B cell (primary cell): Measurements from ENCODE around the gene EYS.

ENCODE experiments used
- EZH2 ChIP-seq: IDR thresholded peaks from 2 replicates; pipeline ENCODE4 v1.6.1; 2012; ENCODE audit warnings: borderline replicate concordance, low read depth, mild to moderate bottlenecking, moderate library complexity, low read length; ENCODE audit not compliant: insufficient read depth, poor library complexity, severe bottlenecking
- TF ChIP-seq, protein P1 (sequence below): fragments of 200-600 bp; IDR thresholded peaks from one replicate; pipeline ENCODE4 v1.8.0; 2022; ENCODE audit warnings: antibody characterized with exemption, mild to moderate bottlenecking

DNA sequence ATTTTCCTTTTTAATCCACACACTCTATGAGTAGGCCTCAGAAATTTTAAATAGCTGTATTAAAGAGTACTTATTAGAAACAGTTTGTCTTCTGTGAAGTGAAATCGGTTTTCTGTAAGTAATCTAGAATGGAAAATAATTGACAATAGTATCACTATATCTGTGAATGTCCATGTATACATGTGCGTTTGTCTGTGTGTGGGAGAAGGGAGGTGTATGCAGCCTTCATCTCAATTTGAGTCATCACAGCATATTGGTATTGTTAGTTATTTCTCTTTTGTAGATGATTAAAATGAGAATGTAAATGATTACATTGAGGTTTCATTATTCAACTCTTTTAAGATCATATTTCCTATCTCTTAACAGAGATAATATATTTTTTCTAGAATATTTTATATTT is 206.0 kb downstream of the EYS start:
- no peak for TF ChIP-seq EZH2
- TF ChIP-seq, protein P1, sequence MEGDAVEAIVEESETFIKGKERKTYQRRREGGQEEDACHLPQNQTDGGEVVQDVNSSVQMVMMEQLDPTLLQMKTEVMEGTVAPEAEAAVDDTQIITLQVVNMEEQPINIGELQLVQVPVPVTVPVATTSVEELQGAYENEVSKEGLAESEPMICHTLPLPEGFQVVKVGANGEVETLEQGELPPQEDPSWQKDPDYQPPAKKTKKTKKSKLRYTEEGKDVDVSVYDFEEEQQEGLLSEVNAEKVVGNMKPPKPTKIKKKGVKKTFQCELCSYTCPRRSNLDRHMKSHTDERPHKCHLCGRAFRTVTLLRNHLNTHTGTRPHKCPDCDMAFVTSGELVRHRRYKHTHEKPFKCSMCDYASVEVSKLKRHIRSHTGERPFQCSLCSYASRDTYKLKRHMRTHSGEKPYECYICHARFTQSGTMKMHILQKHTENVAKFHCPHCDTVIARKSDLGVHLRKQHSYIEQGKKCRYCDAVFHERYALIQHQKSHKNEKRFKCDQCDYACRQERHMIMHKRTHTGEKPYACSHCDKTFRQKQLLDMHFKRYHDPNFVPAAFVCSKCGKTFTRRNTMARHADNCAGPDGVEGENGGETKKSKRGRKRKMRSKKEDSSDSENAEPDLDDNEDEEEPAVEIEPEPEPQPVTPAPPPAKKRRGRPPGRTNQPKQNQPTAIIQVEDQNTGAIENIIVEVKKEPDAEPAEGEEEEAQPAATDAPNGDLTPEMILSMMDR, result no peak
